ENCODE results near the gene HDAC9. TPM values are rescaled to one million over a fixed set of nuclear protein-coding genes. Genes with fewer than 3 reads are reported as not detected.

Gene HDAC9
- total RNA-seq, 1 experiment from 2014 or later: 2.1 TPM

- Histone ChIP-seq H3K36me3 (replicated peaks; ENCODE audit: control insufficient read depth, insufficient read depth, low read length) (no peaks in the 10 kb centered on the region), H3K27me3 (ENCODE audit: control insufficient read depth, insufficient read depth, low read length) (no peaks in the 10 kb centered on the region), H3K4me3 (ENCODE audit: insufficient read depth, low read depth, low read length) (no peak overlapping the region)
- no peak for DNase-seq
Measured at GRCh38 chr7:18548534-18548933, 53.0 kb downstream of the HDAC9 start.

- Histone ChIP-seq H3K4me3 (ENCODE audit: insufficient read depth, low read depth, low read length) (no peak overlapping the region), H3K27me3 (ENCODE audit: control insufficient read depth, insufficient read depth, low read length) (no peaks in the 10 kb centered on the region), H3K36me3 (replicated peaks; ENCODE audit: control insufficient read depth, insufficient read depth, low read length) (no peaks in the 10 kb centered on the region)
- DNase-seq: peak; percentile 19
Measured at GRCh38 chr7:18550574-18550973, 55.0 kb downstream of the HDAC9 start.

GRCh38 chr7:18552316-18552916 is 56.9 kb downstream of the HDAC9 start:
- no peaks in the 10 kb centered on the region for H3K27me3 ChIP-seq (ENCODE audit: control insufficient read depth, insufficient read depth, low read length)
- DNase-seq: no peak
- no peak overlapping the region for H3K4me3 ChIP-seq (ENCODE audit: insufficient read depth, low read depth, low read length)
- H3K36me3 ChIP-seq (replicated peaks; ENCODE audit: control insufficient read depth, insufficient read depth, low read length): no peaks in the 10 kb centered on the region

- H3K36me3 ChIP-seq (replicated peaks; ENCODE audit: control insufficient read depth, insufficient read depth, low read length): no peaks in the 10 kb centered on the region
- no peaks in the 10 kb centered on the region for H3K27me3 ChIP-seq (ENCODE audit: control insufficient read depth, insufficient read depth, low read length)
- H3K4me3 ChIP-seq (ENCODE audit: insufficient read depth, low read depth, low read length): no peak overlapping the region
- DNase-seq: no peak
Measured at GRCh38 chr7:18552943-18553604, 57.5 kb downstream of the HDAC9 start.

GRCh38 chr7:18553605-18554003 is 58.1 kb downstream of the HDAC9 start:
- Histone ChIP-seq H3K4me3 (ENCODE audit: insufficient read depth, low read depth, low read length) (no peak overlapping the region), H3K36me3 (replicated peaks; ENCODE audit: control insufficient read depth, insufficient read depth, low read length) (no peaks in the 10 kb centered on the region), H3K27me3 (ENCODE audit: control insufficient read depth, insufficient read depth, low read length) (no peaks in the 10 kb centered on the region)
- no peak for DNase-seq

GRCh38 chr7:18555120-18555519 is 59.6 kb downstream of the HDAC9 start:
- H3K27me3 ChIP-seq (ENCODE audit: control insufficient read depth, insufficient read depth, low read length): no peaks in the 10 kb centered on the region
- no peaks in the 10 kb centered on the region for H3K36me3 ChIP-seq (replicated peaks; ENCODE audit: control insufficient read depth, insufficient read depth, low read length)
- no peak overlapping the region for H3K4me3 ChIP-seq (ENCODE audit: insufficient read depth, low read depth, low read length)
- no peak for DNase-seq

- Histone ChIP-seq H3K27me3 (ENCODE audit: control insufficient read depth, insufficient read depth, low read length) (no peaks in the 10 kb centered on the region), H3K36me3 (replicated peaks; ENCODE audit: control insufficient read depth, insufficient read depth, low read length) (no peaks in the 10 kb centered on the region), H3K4me3 (ENCODE audit: insufficient read depth, low read depth, low read length) (no peak overlapping the region)
- DNase-seq: no peak
Measured at GRCh38 chr7:18555968-18556367, 60.4 kb downstream of the HDAC9 start.

GRCh38 chr7:18558503-18558902 is 63.0 kb downstream of the HDAC9 start:
- Histone ChIP-seq H3K27me3 (ENCODE audit: control insufficient read depth, insufficient read depth, low read length) (no peaks in the 10 kb centered on the region), H3K4me3 (ENCODE audit: insufficient read depth, low read depth, low read length) (no peak overlapping the region), H3K36me3 (replicated peaks; ENCODE audit: control insufficient read depth, insufficient read depth, low read length) (no peaks in the 10 kb centered on the region)
- DNase-seq: no peak

GRCh38 chr7:18558910-18559309 is 63.4 kb downstream of the HDAC9 start:
- no peaks in the 10 kb centered on the region for H3K27me3 ChIP-seq (ENCODE audit: control insufficient read depth, insufficient read depth, low read length)
- no peak for DNase-seq
- no peaks in the 10 kb centered on the region for H3K36me3 ChIP-seq (replicated peaks; ENCODE audit: control insufficient read depth, insufficient read depth, low read length)
- no peak overlapping the region for H3K4me3 ChIP-seq (ENCODE audit: insufficient read depth, low read depth, low read length)

GRCh38 chr7:18559756-18560155 is 64.2 kb downstream of the HDAC9 start:
- DNase-seq: no peak
- no peak overlapping the region for H3K4me3 ChIP-seq (ENCODE audit: insufficient read depth, low read depth, low read length)
- no peaks in the 10 kb centered on the region for H3K36me3 ChIP-seq (replicated peaks; ENCODE audit: control insufficient read depth, insufficient read depth, low read length)
- no peaks in the 10 kb centered on the region for H3K27me3 ChIP-seq (ENCODE audit: control insufficient read depth, insufficient read depth, low read length)

GRCh38 chr7:18564779-18565178 is 69.2 kb downstream of the HDAC9 start:
- H3K4me3 ChIP-seq (ENCODE audit: insufficient read depth, low read depth, low read length): no peak overlapping the region
- H3K36me3 ChIP-seq (replicated peaks; ENCODE audit: control insufficient read depth, insufficient read depth, low read length): no peaks in the 10 kb centered on the region
- H3K27me3 ChIP-seq (ENCODE audit: control insufficient read depth, insufficient read depth, low read length): no peaks in the 10 kb centered on the region
- DNase-seq: no peak

- Histone ChIP-seq H3K4me3 (ENCODE audit: insufficient read depth, low read depth, low read length) (no peak overlapping the region), H3K27me3 (ENCODE audit: control insufficient read depth, insufficient read depth, low read length) (no peaks in the 10 kb centered on the region), H3K36me3 (replicated peaks; ENCODE audit: control insufficient read depth, insufficient read depth, low read length) (no peaks in the 10 kb centered on the region)
- no peak for DNase-seq
Measured at GRCh38 chr7:18565337-18565736, 69.8 kb downstream of the HDAC9 start.

GRCh38 chr7:18566205-18566604 is 70.7 kb downstream of the HDAC9 start:
- Histone ChIP-seq H3K36me3 (replicated peaks; ENCODE audit: control insufficient read depth, insufficient read depth, low read length) (no peaks in the 10 kb centered on the region), H3K4me3 (ENCODE audit: insufficient read depth, low read depth, low read length) (no peak overlapping the region)
- DNase-seq: no peak

GRCh38 chr7:18566829-18567228 is 71.3 kb downstream of the HDAC9 start:
- Histone ChIP-seq H3K36me3 (replicated peaks; ENCODE audit: control insufficient read depth, insufficient read depth, low read length) (no peaks in the 10 kb centered on the region), H3K27me3 (ENCODE audit: control insufficient read depth, insufficient read depth, low read length) (no peaks in the 10 kb centered on the region), H3K4me3 (ENCODE audit: insufficient read depth, low read depth, low read length) (no peak overlapping the region)
- no peak for DNase-seq

More at GRCh38 chr7:18566205-18566604, 70.7 kb downstream of the HDAC9 start:
- H3K27me3 ChIP-seq (ENCODE audit: control insufficient read depth, insufficient read depth, low read length): no peaks in the 10 kb centered on the region

GRCh38 chr7:18570441-18570840 is 74.9 kb downstream of the HDAC9 start:
- Histone ChIP-seq H3K27me3 (ENCODE audit: control insufficient read depth, insufficient read depth, low read length) (no peaks in the 10 kb centered on the region), H3K4me3 (ENCODE audit: insufficient read depth, low read depth, low read length) (no peak overlapping the region)
- DNase-seq: no peak

More at GRCh38 chr7:18570441-18570840, 74.9 kb downstream of the HDAC9 start:
- H3K36me3 ChIP-seq (replicated peaks; ENCODE audit: control insufficient read depth, insufficient read depth, low read length): no peaks in the 10 kb centered on the region
